WTC11 (cell line): ENCODE results near the gene PRICKLE3. TPM values are rescaled to one million over a fixed set of nuclear protein-coding genes. Genes with fewer than 3 reads are reported as not detected.

Experiments used
- ETV6 ChIP-seq: sonication (generic); formaldehyde crosslinking; IDR thresholded peaks from 2 replicates; pipeline ENCODE4 v1.8.1; 2022; ENCODE audit warnings: mild to moderate bottlenecking, missing genetic modification reagents
- GTF2I ChIP-seq: fragments of 250-450 bp; sonication (Bioruptor Pico); conservative IDR thresholded peaks from 2 replicates; pipeline ENCODE4 v1.4.0; 2021; ENCODE audit warnings: mild to moderate bottlenecking
- HMGA2 ChIP-seq: fragments of 250-450 bp; sonication (Bioruptor Pico); IDR thresholded peaks from 2 replicates; pipeline ENCODE4 v1.4.0; 2021; ENCODE audit warnings: mild to moderate bottlenecking, moderate library complexity
- NFATC4 ChIP-seq: fragments of 250-450 bp; sonication (Bioruptor Pico); IDR thresholded peaks from 2 replicates; pipeline ENCODE4 v1.9.0; 2021; ENCODE audit warnings: mild to moderate bottlenecking
- NFYB ChIP-seq: sonication (generic); formaldehyde crosslinking; conservative IDR thresholded peaks from 2 replicates; pipeline ENCODE4 v1.8.0; 2022; ENCODE audit warnings: low read depth, missing genetic modification reagents
- OVOL2 ChIP-seq: fragments of 250-450 bp; sonication (Bioruptor Pico); IDR thresholded peaks from 2 replicates; pipeline ENCODE4 v1.9.0; 2021; ENCODE audit warnings: mild to moderate bottlenecking, borderline replicate concordance
- TEAD1 ChIP-seq: sonication (generic); formaldehyde crosslinking; IDR thresholded peaks from 2 replicates; pipeline ENCODE4 v1.8.0; 2022; ENCODE audit warnings: mild to moderate bottlenecking, missing genetic modification reagents
- ZBTB21 ChIP-seq: sonication (generic); formaldehyde crosslinking; IDR thresholded peaks from 2 replicates; pipeline ENCODE4 v1.8.1; 2023; ENCODE audit warnings: mild to moderate bottlenecking, missing genetic modification reagents, borderline replicate concordance
- ZNF219 ChIP-seq: sonication (generic); formaldehyde crosslinking; IDR thresholded peaks from 2 replicates; pipeline ENCODE4 v1.8.0; 2023; ENCODE audit warnings: missing genetic modification reagents, mild to moderate bottlenecking, borderline replicate concordance
- total RNA-seq: library from RNA; stranded (reverse); gene quantifications from 3 replicates; pipeline ENCODE4 v1.2.3, GENCODE V29; 2021
- TF ChIP-seq, protein P1 (sequence below): fragments of 250-450 bp; sonication (Bioruptor Pico); IDR thresholded peaks from 2 replicates; pipeline ENCODE4 v1.9.0; 2021; ENCODE audit warnings: mild to moderate bottlenecking, borderline replicate concordance
- TF ChIP-seq, protein P2 (sequence below): sonication (generic); formaldehyde crosslinking; IDR thresholded peaks from 2 replicates; pipeline ENCODE4 v1.8.1; 2023; ENCODE audit warnings: mild to moderate bottlenecking, missing genetic modification reagents, borderline replicate concordance
- TF ChIP-seq, protein P3 (sequence below): sonication (generic); formaldehyde crosslinking; IDR thresholded peaks from 2 replicates; pipeline ENCODE4 v1.8.0; 2022; ENCODE audit warnings: mild to moderate bottlenecking, missing genetic modification reagents
- TF ChIP-seq, protein P4 (sequence below): sonication (generic); formaldehyde crosslinking; IDR thresholded peaks from 2 replicates; pipeline ENCODE4 v1.8.1; 2022; ENCODE audit warnings: mild to moderate bottlenecking, moderate library complexity, missing genetic modification reagents
- TF ChIP-seq, protein P5 (sequence below): sonication (generic); formaldehyde crosslinking; IDR thresholded peaks from 2 replicates; pipeline ENCODE4 v1.8.0; 2023; ENCODE audit warnings: missing genetic modification reagents, mild to moderate bottlenecking, borderline replicate concordance
- TF ChIP-seq, protein P6 (sequence below): sonication (generic); formaldehyde crosslinking; conservative IDR thresholded peaks from 2 replicates; pipeline ENCODE4 v1.8.1; 2023; ENCODE audit warnings: mild to moderate bottlenecking, low read depth, missing genetic modification reagents, moderate library complexity
- TF ChIP-seq, protein P7 (sequence below): sonication (generic); formaldehyde crosslinking; IDR thresholded peaks from 2 replicates; pipeline ENCODE4 v1.8.1; 2023; ENCODE audit warnings: mild to moderate bottlenecking, missing genetic modification reagents
- TF ChIP-seq, protein P8 (sequence below): fragments of 250-450 bp; sonication (Bioruptor Pico); IDR thresholded peaks from 2 replicates; pipeline ENCODE4 v1.9.0; 2021; ENCODE audit warnings: moderate library complexity, mild to moderate bottlenecking, inconsistent platforms, borderline replicate concordance

Gene PRICKLE3
- total RNA-seq, 1 experiment from 2014 or later, result 14.6 TPM

DNA sequence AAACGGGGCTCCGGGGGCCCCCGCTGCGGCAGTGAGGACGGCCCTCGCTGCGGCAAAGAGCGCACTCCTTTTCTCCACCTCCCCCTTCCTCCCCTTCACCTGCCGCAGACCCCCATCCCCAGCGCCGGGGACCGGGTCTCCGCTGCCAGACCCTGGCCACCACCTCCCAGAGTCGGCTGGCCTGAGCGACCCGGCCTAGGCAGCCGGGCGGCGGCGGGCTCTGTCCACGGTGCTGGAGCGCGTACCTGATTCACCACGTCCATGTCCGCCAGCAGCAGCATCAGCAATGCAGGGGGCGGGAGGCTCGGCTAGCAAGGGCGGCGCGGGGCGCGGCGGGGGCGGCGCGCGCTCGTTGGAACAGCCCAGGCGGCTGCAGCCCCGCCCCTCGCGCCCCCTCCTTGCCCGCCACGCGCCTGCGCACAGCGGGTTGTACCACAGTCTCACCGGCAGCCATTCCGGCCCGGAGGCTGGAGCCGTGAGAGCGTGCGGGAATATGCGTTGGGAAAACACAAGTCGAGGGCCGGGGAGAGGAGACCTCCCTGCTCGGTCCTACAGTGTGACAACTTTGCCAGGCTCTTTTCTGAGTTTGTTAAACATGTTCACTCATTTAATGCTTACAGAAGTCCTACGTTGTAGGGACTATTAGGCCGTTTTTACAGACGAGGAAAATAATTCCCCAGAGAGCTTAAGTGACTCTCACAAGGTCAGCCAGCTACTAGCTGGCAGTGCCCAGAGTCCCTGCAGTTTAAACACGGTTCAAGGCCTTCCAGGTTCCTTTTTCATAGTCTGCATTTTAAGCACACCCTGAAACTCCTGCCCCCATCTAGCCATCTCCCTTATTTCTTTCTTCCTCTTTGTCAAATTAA lies 14.0 kb upstream of the PRICKLE3 start, which contains the start of gene SYP (continued):
- TF ChIP-seq, protein P1, sequence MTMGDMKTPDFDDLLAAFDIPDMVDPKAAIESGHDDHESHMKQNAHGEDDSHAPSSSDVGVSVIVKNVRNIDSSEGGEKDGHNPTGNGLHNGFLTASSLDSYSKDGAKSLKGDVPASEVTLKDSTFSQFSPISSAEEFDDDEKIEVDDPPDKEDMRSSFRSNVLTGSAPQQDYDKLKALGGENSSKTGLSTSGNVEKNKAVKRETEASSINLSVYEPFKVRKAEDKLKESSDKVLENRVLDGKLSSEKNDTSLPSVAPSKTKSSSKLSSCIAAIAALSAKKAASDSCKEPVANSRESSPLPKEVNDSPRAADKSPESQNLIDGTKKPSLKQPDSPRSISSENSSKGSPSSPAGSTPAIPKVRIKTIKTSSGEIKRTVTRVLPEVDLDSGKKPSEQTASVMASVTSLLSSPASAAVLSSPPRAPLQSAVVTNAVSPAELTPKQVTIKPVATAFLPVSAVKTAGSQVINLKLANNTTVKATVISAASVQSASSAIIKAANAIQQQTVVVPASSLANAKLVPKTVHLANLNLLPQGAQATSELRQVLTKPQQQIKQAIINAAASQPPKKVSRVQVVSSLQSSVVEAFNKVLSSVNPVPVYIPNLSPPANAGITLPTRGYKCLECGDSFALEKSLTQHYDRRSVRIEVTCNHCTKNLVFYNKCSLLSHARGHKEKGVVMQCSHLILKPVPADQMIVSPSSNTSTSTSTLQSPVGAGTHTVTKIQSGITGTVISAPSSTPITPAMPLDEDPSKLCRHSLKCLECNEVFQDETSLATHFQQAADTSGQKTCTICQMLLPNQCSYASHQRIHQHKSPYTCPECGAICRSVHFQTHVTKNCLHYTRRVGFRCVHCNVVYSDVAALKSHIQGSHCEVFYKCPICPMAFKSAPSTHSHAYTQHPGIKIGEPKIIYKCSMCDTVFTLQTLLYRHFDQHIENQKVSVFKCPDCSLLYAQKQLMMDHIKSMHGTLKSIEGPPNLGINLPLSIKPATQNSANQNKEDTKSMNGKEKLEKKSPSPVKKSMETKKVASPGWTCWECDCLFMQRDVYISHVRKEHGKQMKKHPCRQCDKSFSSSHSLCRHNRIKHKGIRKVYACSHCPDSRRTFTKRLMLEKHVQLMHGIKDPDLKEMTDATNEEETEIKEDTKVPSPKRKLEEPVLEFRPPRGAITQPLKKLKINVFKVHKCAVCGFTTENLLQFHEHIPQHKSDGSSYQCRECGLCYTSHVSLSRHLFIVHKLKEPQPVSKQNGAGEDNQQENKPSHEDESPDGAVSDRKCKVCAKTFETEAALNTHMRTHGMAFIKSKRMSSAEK (CRISPR knock-in tag), result no peak
- 0 out of 2 replicates have a peak, but pooled peaks have one; percentile 24 for TF ChIP-seq NFYB
- TF ChIP-seq, protein P2, sequence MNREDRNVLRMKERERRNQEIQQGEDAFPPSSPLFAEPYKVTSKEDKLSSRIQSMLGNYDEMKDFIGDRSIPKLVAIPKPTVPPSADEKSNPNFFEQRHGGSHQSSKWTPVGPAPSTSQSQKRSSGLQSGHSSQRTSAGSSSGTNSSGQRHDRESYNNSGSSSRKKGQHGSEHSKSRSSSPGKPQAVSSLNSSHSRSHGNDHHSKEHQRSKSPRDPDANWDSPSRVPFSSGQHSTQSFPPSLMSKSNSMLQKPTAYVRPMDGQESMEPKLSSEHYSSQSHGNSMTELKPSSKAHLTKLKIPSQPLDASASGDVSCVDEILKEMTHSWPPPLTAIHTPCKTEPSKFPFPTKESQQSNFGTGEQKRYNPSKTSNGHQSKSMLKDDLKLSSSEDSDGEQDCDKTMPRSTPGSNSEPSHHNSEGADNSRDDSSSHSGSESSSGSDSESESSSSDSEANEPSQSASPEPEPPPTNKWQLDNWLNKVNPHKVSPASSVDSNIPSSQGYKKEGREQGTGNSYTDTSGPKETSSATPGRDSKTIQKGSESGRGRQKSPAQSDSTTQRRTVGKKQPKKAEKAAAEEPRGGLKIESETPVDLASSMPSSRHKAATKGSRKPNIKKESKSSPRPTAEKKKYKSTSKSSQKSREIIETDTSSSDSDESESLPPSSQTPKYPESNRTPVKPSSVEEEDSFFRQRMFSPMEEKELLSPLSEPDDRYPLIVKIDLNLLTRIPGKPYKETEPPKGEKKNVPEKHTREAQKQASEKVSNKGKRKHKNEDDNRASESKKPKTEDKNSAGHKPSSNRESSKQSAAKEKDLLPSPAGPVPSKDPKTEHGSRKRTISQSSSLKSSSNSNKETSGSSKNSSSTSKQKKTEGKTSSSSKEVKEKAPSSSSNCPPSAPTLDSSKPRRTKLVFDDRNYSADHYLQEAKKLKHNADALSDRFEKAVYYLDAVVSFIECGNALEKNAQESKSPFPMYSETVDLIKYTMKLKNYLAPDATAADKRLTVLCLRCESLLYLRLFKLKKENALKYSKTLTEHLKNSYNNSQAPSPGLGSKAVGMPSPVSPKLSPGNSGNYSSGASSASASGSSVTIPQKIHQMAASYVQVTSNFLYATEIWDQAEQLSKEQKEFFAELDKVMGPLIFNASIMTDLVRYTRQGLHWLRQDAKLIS (CRISPR knock-in tag), result no peak
- no peak for TF ChIP-seq NFATC4 (CRISPR knock-in tag)
- TF ChIP-seq ZBTB21, result peak; percentile 48; the same call in 1 of the 2 replicates
- peak; percentile 85 for TF ChIP-seq ETV6 (CRISPR knock-in tag)
- no peak for TF ChIP-seq HMGA2 (CRISPR knock-in tag)
- TF ChIP-seq, protein P3, sequence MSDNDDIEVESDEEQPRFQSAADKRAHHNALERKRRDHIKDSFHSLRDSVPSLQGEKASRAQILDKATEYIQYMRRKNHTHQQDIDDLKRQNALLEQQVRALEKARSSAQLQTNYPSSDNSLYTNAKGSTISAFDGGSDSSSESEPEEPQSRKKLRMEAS (CRISPR knock-in tag), result peak; percentile 43; the same call in 1 of the 2 replicates
- no peak for TF ChIP-seq GTF2I (CRISPR knock-in tag)
- TF ChIP-seq, protein P4, sequence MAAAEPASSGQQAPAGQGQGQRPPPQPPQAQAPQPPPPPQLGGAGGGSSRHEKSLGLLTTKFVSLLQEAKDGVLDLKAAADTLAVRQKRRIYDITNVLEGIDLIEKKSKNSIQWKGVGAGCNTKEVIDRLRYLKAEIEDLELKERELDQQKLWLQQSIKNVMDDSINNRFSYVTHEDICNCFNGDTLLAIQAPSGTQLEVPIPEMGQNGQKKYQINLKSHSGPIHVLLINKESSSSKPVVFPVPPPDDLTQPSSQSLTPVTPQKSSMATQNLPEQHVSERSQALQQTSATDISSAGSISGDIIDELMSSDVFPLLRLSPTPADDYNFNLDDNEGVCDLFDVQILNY, result peak; percentile 86
- TF ChIP-seq, protein P5, sequence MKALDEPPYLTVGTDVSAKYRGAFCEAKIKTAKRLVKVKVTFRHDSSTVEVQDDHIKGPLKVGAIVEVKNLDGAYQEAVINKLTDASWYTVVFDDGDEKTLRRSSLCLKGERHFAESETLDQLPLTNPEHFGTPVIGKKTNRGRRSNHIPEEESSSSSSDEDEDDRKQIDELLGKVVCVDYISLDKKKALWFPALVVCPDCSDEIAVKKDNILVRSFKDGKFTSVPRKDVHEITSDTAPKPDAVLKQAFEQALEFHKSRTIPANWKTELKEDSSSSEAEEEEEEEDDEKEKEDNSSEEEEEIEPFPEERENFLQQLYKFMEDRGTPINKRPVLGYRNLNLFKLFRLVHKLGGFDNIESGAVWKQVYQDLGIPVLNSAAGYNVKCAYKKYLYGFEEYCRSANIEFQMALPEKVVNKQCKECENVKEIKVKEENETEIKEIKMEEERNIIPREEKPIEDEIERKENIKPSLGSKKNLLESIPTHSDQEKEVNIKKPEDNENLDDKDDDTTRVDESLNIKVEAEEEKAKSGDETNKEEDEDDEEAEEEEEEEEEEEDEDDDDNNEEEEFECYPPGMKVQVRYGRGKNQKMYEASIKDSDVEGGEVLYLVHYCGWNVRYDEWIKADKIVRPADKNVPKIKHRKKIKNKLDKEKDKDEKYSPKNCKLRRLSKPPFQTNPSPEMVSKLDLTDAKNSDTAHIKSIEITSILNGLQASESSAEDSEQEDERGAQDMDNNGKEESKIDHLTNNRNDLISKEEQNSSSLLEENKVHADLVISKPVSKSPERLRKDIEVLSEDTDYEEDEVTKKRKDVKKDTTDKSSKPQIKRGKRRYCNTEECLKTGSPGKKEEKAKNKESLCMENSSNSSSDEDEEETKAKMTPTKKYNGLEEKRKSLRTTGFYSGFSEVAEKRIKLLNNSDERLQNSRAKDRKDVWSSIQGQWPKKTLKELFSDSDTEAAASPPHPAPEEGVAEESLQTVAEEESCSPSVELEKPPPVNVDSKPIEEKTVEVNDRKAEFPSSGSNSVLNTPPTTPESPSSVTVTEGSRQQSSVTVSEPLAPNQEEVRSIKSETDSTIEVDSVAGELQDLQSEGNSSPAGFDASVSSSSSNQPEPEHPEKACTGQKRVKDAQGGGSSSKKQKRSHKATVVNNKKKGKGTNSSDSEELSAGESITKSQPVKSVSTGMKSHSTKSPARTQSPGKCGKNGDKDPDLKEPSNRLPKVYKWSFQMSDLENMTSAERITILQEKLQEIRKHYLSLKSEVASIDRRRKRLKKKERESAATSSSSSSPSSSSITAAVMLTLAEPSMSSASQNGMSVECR (CRISPR knock-in tag), result peak; percentile 67; the same call in 1 of the 2 replicates
- 0 out of 2 replicates have a peak, but pooled peaks have one; percentile 62 for TF ChIP-seq ZNF219 (CRISPR knock-in tag)
- TF ChIP-seq, protein P6, sequence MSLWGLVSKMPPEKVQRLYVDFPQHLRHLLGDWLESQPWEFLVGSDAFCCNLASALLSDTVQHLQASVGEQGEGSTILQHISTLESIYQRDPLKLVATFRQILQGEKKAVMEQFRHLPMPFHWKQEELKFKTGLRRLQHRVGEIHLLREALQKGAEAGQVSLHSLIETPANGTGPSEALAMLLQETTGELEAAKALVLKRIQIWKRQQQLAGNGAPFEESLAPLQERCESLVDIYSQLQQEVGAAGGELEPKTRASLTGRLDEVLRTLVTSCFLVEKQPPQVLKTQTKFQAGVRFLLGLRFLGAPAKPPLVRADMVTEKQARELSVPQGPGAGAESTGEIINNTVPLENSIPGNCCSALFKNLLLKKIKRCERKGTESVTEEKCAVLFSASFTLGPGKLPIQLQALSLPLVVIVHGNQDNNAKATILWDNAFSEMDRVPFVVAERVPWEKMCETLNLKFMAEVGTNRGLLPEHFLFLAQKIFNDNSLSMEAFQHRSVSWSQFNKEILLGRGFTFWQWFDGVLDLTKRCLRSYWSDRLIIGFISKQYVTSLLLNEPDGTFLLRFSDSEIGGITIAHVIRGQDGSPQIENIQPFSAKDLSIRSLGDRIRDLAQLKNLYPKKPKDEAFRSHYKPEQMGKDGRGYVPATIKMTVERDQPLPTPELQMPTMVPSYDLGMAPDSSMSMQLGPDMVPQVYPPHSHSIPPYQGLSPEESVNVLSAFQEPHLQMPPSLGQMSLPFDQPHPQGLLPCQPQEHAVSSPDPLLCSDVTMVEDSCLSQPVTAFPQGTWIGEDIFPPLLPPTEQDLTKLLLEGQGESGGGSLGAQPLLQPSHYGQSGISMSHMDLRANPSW (CRISPR knock-in tag), result no peak
- peak; percentile 75; the same call in 1 of the 2 replicates for TF ChIP-seq TEAD1 (CRISPR knock-in tag)
- TF ChIP-seq, protein P7, sequence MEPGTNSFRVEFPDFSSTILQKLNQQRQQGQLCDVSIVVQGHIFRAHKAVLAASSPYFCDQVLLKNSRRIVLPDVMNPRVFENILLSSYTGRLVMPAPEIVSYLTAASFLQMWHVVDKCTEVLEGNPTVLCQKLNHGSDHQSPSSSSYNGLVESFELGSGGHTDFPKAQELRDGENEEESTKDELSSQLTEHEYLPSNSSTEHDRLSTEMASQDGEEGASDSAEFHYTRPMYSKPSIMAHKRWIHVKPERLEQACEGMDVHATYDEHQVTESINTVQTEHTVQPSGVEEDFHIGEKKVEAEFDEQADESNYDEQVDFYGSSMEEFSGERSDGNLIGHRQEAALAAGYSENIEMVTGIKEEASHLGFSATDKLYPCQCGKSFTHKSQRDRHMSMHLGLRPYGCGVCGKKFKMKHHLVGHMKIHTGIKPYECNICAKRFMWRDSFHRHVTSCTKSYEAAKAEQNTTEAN (CRISPR knock-in tag), result 0 out of 2 replicates have a peak, but pooled peaks have one; percentile 19
- no peak for TF ChIP-seq OVOL2 (CRISPR knock-in tag)
- TF ChIP-seq, protein P8, sequence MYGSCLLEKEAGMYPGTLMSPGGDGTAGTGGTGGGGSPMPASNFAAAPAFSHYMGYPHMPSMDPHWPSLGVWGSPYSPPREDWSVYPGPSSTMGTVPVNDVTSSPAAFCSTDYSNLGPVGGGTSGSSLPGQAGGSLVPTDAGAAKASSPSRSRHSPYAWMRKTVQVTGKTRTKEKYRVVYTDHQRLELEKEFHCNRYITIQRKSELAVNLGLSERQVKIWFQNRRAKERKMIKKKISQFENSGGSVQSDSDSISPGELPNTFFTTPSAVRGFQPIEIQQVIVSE (CRISPR knock-in tag), result no peak
